ENCODE measurements around the gene PTPRT.

PTPRT gene

DNA sequence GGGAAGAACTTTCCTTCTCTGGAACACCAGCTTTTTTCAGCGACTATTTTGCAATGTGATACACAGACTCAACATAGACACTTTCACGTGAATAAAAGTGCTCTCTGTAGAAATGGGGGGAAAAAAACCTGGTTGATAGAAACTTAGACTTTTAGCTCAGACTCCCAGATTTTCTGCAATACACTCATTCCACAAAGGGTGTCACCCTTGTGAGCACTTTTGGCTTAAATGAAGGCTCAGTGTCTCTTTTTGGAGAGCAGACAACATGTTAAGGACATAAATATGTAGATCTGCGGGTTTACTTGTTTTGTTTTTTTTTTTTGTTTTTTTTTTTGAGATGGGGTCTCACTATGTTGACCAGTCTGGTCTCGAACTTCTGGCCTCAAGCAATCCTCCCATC, 579.6 kb downstream of the PTPRT start:
- Histone ChIP-seq H3K4me2 (ENCODE audit: low read length, poor library complexity, severe bottlenecking) (no peak overlapping the region), H2AK5ac (ENCODE audit: low read length, severe bottlenecking) (no peak overlapping the region), H3K79me1 (replicated peaks; ENCODE audit: low read length, poor library complexity, severe bottlenecking) (no peaks in the 10 kb centered on the region), H3K9ac (ENCODE audit: low read length) (no peak overlapping the region), H2AFZ (ENCODE audit: low read depth, low read length) (no peak overlapping the region), H3K23ac (ENCODE audit: low read length in 2 of 2) (no peak overlapping the region), H3K27me3 (ENCODE audit: control insufficient read depth in 1 of 2, insufficient read depth in 1 of 2, low read length in 2 of 2) (no peaks in the 10 kb centered on the region), H2BK12ac (ENCODE audit: low read length in 2 of 2) (no peak overlapping the region), H3K14ac (ENCODE audit: low read length in 2 of 2) (no peak overlapping the region), H3K36me3 (ENCODE audit: control insufficient read depth in 1 of 2, insufficient read depth in 2 of 2, low read depth in 1 of 2, low read length in 2 of 2) (no peaks in the 10 kb centered on the region), H3K9me3 (ENCODE audit: control insufficient read depth, low read length) (no peaks in the 10 kb centered on the region), H3K27ac (ENCODE audit: low read length, poor library complexity, severe bottlenecking) (no peak overlapping the region), H2BK5ac (ENCODE audit: low read depth, low read length, poor library complexity, severe bottlenecking) (no peak overlapping the region), H2BK120ac (ENCODE audit: low read depth, low read length) (no peak overlapping the region), H2BK15ac (ENCODE audit: low read depth, poor library complexity, severe bottlenecking) (no peak overlapping the region), H3K4me3 (ENCODE audit: insufficient read depth in 1 of 2, low read depth in 1 of 2, low read length in 2 of 2) (no peak overlapping the region), H4K91ac (ENCODE audit: low read length) (no peak overlapping the region), H4K8ac (ENCODE audit: low read length) (no peak overlapping the region), H3K18ac (ENCODE audit: low read depth in 1 of 2, low read length in 2 of 2) (no peak overlapping the region), H3K4me1 (ENCODE audit: control insufficient read depth, insufficient read depth, low read depth, low read length) (no peaks in the 10 kb centered on the region), H3K4ac (ENCODE audit: low read depth in 1 of 2, low read length in 2 of 2) (no peak overlapping the region)
- 50% methylated on average over 2 of the region's 4 CpGs for WGBS
- no peak for DNase-seq

DNA sequence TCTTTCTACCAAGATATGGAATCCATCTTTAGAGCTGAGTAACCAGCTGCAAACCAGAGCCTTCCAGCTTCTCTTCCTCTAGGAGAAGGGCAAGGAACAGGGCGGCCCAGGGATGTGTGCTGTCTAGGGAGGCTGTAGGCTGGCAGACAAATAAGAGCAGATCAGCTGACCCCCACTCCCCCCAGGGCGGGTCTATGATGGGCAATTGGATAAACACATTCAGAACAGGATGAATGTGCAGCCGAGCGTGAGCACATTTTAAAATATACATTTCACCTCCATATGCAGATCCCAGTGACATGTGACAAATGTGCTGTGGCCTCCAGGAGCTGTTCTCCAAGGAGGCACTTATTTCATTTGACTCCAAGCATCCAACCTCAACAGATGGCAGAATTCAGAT, 580.1 kb downstream of the PTPRT start:
- Histone ChIP-seq H3K79me1 (replicated peaks; ENCODE audit: low read length, poor library complexity, severe bottlenecking) (no peaks in the 10 kb centered on the region), H2BK120ac (ENCODE audit: low read depth, low read length) (no peak overlapping the region), H3K18ac (ENCODE audit: low read depth in 1 of 2, low read length in 2 of 2) (no peak overlapping the region), H2AK5ac (ENCODE audit: low read length, severe bottlenecking) (no peak overlapping the region), H3K27me3 (ENCODE audit: control insufficient read depth in 1 of 2, insufficient read depth in 1 of 2, low read length in 2 of 2) (no peaks in the 10 kb centered on the region), H2BK12ac (ENCODE audit: low read length in 2 of 2) (no peak overlapping the region), H3K4me3 (ENCODE audit: insufficient read depth in 1 of 2, low read depth in 1 of 2, low read length in 2 of 2) (no peak overlapping the region), H3K36me3 (ENCODE audit: control insufficient read depth in 1 of 2, insufficient read depth in 2 of 2, low read depth in 1 of 2, low read length in 2 of 2) (no peaks in the 10 kb centered on the region), H2BK5ac (ENCODE audit: low read depth, low read length, poor library complexity, severe bottlenecking) (no peak overlapping the region), H3K9me3 (ENCODE audit: control insufficient read depth, low read length) (no peaks in the 10 kb centered on the region), H2AFZ (ENCODE audit: low read depth, low read length) (no peak overlapping the region), H3K27ac (ENCODE audit: low read length, poor library complexity, severe bottlenecking) (no peak overlapping the region), H3K4me2 (ENCODE audit: low read length, poor library complexity, severe bottlenecking) (no peak overlapping the region), H3K14ac (ENCODE audit: low read length in 2 of 2) (no peak overlapping the region), H3K4me1 (ENCODE audit: control insufficient read depth, insufficient read depth, low read depth, low read length) (no peaks in the 10 kb centered on the region), H3K9ac (ENCODE audit: low read length) (no peak overlapping the region), H4K91ac (ENCODE audit: low read length) (no peak overlapping the region), H4K8ac (ENCODE audit: low read length) (no peak overlapping the region), H2BK15ac (ENCODE audit: low read depth, poor library complexity, severe bottlenecking) (no peak overlapping the region), H3K23ac (ENCODE audit: low read length in 2 of 2) (no peak overlapping the region), H3K4ac (ENCODE audit: low read depth in 1 of 2, low read length in 2 of 2) (no peak overlapping the region)
- DNase-seq: no peak
- WGBS: 67% methylated on average over 4 of the region's 4 CpGs

DNA sequence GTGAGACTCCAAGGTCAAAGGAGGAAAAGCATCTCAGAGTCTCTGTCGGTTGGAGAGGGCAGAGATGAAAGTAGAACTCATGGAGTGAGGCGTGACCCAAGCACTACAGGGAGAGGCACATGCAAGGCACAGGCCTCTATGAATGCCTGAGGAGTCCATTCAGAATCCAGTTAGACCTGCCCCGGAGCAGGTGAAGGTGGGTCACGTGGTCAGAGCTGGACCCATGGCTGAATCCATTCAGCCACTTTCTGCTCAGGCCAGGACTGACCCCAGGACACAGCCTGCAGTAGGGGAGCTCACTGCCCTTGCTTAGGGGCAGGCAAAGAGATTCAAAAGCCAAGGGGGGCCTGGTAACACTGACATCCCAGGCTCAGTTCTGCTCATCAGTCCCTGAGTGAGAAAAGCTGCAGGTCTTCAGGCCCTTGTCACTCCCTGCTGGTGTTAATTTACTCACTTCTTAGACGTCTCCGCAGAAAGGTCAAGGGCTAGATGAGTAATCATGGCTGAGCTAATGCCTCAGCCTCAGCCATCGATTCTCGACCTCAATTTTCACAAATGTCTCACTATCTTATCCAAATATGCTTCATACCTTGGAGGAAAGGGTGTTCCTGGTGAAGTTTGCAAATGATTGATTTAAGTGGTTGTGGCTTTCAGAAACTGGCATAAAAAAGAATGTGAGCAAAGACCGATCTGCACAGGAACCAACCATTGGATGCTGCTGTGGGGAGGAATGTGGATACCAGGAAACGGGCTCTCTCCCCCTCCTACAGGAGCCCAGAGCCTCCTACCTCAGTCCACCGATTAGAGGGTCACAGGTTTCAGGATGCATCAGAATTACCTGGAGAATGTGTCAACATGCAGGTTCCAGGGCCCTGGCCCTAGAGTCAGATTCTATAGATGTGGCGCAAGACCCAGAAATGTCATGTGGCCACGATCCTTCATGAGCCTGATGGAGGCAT, 584.4 kb downstream of the PTPRT start:
- H2BK5ac ChIP-seq (ENCODE audit: low read depth, low read length, poor library complexity, severe bottlenecking): no peak overlapping the region
- H3K23ac ChIP-seq (ENCODE audit: low read length in 2 of 2): no peak overlapping the region
- no peak overlapping the region for H3K14ac ChIP-seq (ENCODE audit: low read length in 2 of 2)
- no peaks in the 10 kb centered on the region for H3K27me3 ChIP-seq (ENCODE audit: control insufficient read depth in 1 of 2, insufficient read depth in 1 of 2, low read length in 2 of 2)
- no peak overlapping the region for H2AK5ac ChIP-seq (ENCODE audit: low read length, severe bottlenecking)
- no peak overlapping the region for H3K9ac ChIP-seq (ENCODE audit: low read length)
- no peak overlapping the region for H3K18ac ChIP-seq (ENCODE audit: low read depth in 1 of 2, low read length in 2 of 2)
- H3K9me3 ChIP-seq (ENCODE audit: control insufficient read depth, low read length): no peaks in the 10 kb centered on the region
- no peak for DNase-seq
- H3K79me1 ChIP-seq (replicated peaks; ENCODE audit: low read length, poor library complexity, severe bottlenecking): no peaks in the 10 kb centered on the region
- H3K27ac ChIP-seq (ENCODE audit: low read length, poor library complexity, severe bottlenecking): no peak overlapping the region
- H3K4me2 ChIP-seq (ENCODE audit: low read length, poor library complexity, severe bottlenecking): no peak overlapping the region
- H3K4me3 ChIP-seq (ENCODE audit: insufficient read depth in 1 of 2, low read depth in 1 of 2, low read length in 2 of 2): no peak overlapping the region
- H2BK15ac ChIP-seq (ENCODE audit: low read depth, poor library complexity, severe bottlenecking): no peak overlapping the region
- WGBS: 49% methylated on average over 11 of the region's 13 CpGs
- H3K36me3 ChIP-seq (ENCODE audit: control insufficient read depth in 1 of 2, insufficient read depth in 2 of 2, low read depth in 1 of 2, low read length in 2 of 2): no peaks in the 10 kb centered on the region
- H2BK120ac ChIP-seq (ENCODE audit: low read depth, low read length): no peak overlapping the region
- H2BK12ac ChIP-seq (ENCODE audit: low read length in 2 of 2): no peak overlapping the region
- no peaks in the 10 kb centered on the region for H3K4me1 ChIP-seq (ENCODE audit: control insufficient read depth, insufficient read depth, low read depth, low read length)
- no peak overlapping the region for H4K91ac ChIP-seq (ENCODE audit: low read length)
- H4K8ac ChIP-seq (ENCODE audit: low read length): no peak overlapping the region
- H3K4ac ChIP-seq (ENCODE audit: low read depth in 1 of 2, low read length in 2 of 2): no peak overlapping the region
- H2AFZ ChIP-seq (ENCODE audit: low read depth, low read length): no peak overlapping the region

DNA sequence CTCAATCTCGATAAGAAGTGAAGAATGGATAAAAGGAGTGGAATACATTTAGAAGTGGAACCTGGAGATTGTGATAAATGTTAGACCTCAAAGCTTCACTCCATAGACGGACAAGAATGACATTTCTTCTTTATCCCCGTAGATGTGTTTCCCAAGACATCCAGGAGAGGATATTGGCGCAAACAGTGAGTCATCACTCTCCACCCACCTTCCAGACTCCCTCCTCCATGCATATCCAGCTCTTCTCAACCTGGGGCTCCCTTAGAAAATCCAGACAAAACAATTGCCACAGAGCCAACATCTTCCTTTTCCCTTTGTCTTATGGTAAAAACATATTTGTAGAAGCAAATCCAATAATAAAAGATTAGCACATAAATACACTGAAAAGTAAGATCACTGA, 586.1 kb downstream of the PTPRT start:
- H3K4me2 ChIP-seq (ENCODE audit: low read length, poor library complexity, severe bottlenecking): no peak overlapping the region
- H3K4ac ChIP-seq (ENCODE audit: low read depth in 1 of 2, low read length in 2 of 2): no peak overlapping the region
- no peaks in the 10 kb centered on the region for H3K36me3 ChIP-seq (ENCODE audit: control insufficient read depth in 1 of 2, insufficient read depth in 2 of 2, low read depth in 1 of 2, low read length in 2 of 2)
- no peak overlapping the region for H2BK5ac ChIP-seq (ENCODE audit: low read depth, low read length, poor library complexity, severe bottlenecking)
- H3K4me1 ChIP-seq (ENCODE audit: control insufficient read depth, insufficient read depth, low read depth, low read length): no peaks in the 10 kb centered on the region
- no peak overlapping the region for H2BK12ac ChIP-seq (ENCODE audit: low read length in 2 of 2)
- no peak overlapping the region for H2AFZ ChIP-seq (ENCODE audit: low read depth, low read length)
- DNase-seq: no peak
- no peak overlapping the region for H2BK120ac ChIP-seq (ENCODE audit: low read depth, low read length)
- 75% methylated on average over 4 of the region's 4 CpGs for WGBS
- no peak overlapping the region for H2BK15ac ChIP-seq (ENCODE audit: low read depth, poor library complexity, severe bottlenecking)
- no peak overlapping the region for H3K4me3 ChIP-seq (ENCODE audit: insufficient read depth in 1 of 2, low read depth in 1 of 2, low read length in 2 of 2)
- H3K23ac ChIP-seq (ENCODE audit: low read length in 2 of 2): no peak overlapping the region
- H3K18ac ChIP-seq (ENCODE audit: low read depth in 1 of 2, low read length in 2 of 2): no peak overlapping the region
- no peak overlapping the region for H3K14ac ChIP-seq (ENCODE audit: low read length in 2 of 2)
- no peak overlapping the region for H3K27ac ChIP-seq (ENCODE audit: low read length, poor library complexity, severe bottlenecking)
- H4K91ac ChIP-seq (ENCODE audit: low read length): no peak overlapping the region
- H2AK5ac ChIP-seq (ENCODE audit: low read length, severe bottlenecking): no peak overlapping the region
- no peak overlapping the region for H4K8ac ChIP-seq (ENCODE audit: low read length)
- no peak overlapping the region for H3K9ac ChIP-seq (ENCODE audit: low read length)
- no peaks in the 10 kb centered on the region for H3K9me3 ChIP-seq (ENCODE audit: control insufficient read depth, low read length)
- no peaks in the 10 kb centered on the region for H3K27me3 ChIP-seq (ENCODE audit: control insufficient read depth in 1 of 2, insufficient read depth in 1 of 2, low read length in 2 of 2)
- no peaks in the 10 kb centered on the region for H3K79me1 ChIP-seq (replicated peaks; ENCODE audit: low read length, poor library complexity, severe bottlenecking)
